Occipital lobe (tissue), 2 donors: ENCODE measurements around the gene SND1. TPM values are rescaled to one million over a fixed set of nuclear protein-coding genes. Genes with fewer than 3 reads are reported as not detected.

ENCODE experiments used
- DNase-seq: peaks from one replicate; lab custom pipeline; 2025; lab: John Stamatoyannopoulos, UW
- total RNA-seq: library from RNA; depleted of rRNA; stranded (reverse); fragments of >200 nt; gene quantifications from one replicate; pipeline ENCODE4 v1.2.3, GENCODE V29; 2014

The SND1 gene
- total RNA-seq, 1 donor from 2014 or later, result 65.8 TPM

DNA sequence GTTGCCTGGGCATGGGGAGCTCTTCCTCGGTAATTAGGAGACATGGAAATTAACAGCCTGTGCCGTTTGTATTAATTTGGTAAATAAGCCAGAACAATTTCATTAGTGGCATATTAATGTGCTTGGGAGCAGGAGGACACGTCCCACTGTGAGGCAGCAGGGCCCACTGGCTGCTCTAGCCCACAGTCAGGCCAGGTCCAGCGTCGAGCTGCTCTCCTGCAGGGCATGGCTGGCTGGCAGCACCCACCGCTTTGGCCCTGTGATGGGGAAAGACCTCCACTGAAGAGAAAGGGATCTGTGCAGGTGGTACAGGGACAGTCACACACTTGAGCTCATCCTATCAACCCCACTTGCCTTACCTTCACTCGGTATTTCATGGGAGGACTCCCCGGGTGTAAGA is 416.8 kb downstream of the SND1 start:
- DNase-seq, result no peak

DNA sequence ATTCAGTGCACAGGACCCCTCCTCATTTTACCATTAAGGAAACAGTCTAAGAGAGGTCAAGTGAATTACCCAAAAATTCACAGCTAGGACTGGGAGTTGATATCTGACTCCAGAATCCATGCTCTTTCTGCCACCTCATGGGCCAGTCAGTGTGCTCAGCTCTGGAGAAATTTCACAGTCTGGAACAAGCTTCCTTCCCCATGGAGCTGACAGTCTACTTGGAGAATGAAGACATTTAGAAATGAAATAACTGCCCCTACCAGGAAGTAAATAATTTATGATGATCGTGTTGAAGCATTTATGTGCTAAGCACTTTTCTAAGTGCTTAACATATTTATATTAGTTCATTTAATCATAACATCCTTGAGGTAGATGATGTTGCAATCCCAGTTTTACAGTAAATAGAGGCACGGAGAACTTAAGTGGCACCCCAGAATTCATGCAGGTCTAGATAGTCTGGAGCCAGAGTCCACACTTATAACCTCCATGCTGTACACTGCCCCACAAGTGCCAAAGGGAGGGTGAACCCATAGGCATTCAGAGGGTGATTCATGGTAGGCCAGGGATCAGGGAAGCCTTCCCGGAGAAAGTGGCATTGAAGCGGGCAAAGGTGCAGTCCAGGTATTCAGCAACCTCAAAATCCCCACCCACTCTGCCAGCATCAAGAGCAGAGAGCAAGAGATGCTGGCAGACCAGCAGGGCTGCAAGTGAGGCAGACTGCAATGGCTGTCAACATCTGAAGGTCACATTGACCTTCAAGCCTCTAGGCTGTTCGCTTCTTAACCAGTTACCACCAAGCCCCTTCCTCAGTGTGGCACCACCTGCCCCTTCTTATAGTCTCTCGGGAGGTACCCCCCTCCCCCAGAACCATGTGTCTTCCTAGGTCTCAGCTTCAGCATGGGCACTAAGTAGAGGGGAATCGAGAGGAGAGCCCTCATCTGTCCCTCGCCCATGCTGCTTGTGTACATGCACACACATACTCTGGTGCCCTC is 417.7 kb downstream of the SND1 start:
- DNase-seq, result no peak

DNA sequence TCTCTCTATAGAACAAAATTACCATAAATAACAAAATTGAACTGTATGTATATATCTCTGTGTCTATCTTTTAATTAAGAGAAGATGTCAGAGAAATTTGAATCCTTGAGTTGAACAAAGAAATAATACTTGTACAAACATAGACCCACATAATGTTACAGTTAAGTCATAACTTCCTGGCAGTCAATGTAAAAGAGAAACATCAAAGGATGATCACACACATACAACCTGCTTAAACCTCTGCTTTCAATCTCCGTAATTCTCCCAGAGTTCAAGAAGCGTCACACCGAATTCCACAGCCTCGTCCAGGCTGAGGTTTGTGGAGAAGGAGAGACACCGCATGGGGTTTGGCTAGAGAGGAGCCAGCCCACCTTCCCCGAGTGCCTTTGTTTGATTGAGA is 419.4 kb downstream of the SND1 start:
- no peak for DNase-seq

DNA sequence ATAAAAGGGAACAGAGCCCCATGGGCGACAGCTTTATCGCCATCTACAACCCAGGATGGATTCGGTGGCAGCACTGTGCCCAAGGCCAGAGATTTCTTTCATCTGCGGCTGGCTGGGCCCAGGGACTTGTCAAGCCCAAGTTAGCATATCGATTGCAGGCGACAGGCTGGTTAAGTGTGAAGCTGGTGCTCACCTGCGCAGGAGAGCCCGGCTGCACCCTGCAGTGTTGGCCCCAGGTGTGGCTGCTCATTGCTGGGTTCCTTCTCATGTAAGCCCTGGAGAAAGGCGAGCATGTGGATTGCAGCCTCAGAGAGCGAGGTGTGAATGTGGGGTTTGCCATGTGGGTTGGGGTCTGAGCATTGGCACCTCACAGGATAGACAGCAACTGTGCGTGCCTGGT is 419.8 kb downstream of the SND1 start:
- no peak for DNase-seq

DNA sequence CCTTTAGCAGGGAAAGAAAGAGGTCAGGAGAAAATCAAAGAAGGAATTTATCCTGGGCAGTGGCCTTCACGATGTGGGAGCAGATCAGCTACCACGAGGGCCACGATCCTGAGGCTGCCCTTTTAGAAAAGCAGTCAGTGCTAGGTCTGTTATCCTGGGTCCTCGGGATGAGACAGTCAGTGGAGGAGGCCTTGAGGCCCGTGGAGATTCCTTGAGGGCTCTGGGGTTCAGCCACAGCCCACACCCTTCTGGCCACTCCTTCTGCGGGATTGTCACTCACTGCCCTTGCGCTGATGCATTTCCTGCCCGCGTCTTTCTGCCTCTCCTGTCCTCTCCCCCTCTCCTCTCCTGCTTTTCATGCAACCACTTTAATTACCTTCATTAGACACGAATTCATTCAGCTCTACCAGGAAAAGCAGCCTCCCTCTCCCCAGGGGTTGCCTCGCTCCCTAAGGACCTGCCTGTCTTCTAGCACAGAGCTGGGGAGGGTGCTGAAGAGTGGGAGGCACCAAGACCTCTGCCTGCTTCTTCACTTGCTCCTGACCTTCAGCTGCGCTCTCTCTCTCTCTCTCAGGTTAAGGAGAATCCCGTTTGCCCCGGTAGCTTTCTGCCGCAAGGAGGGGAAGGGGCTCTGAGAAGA is 421.8 kb downstream of the SND1 start:
- DNase-seq, result no peak

DNA sequence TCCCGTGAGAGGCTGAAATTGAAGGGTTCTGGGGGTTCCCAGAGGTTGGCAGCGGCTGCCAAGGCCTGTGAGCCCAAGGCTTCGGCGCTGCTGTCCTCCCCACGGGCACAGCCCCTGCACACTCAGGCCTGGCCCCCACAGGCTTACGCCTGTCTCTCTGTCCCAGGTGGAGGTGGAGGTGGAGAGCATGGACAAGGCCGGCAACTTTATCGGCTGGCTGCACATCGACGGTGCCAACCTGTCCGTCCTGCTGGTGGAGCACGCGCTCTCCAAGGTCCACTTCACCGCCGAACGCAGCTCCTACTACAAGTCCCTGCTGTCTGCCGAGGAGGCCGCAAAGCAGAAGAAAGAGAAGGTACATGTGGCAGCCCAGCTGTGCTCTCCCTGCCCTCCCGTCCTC is 422.3 kb downstream of the SND1 start:
- no peak for DNase-seq

DNA sequence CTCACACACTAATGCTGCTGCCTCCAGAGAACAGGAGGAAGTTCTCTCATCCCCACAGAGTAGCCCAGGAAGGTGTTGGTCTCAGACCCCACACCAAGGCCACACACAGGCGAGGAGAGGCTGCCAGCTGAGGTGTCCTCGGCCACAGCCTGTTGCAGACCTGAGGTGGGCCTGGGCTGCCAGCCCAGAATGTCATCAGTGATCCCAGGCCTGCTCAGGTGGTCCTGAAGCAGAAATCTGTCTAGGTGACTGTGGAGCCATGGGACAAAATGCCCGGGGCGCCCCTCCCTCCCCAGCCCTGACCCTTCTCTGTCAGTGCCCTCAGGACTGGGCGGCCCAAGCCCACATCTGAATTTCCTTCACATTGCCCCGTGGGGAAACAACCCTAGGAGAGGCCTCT is 422.7 kb downstream of the SND1 start:
- DNase-seq, result no peak

DNA sequence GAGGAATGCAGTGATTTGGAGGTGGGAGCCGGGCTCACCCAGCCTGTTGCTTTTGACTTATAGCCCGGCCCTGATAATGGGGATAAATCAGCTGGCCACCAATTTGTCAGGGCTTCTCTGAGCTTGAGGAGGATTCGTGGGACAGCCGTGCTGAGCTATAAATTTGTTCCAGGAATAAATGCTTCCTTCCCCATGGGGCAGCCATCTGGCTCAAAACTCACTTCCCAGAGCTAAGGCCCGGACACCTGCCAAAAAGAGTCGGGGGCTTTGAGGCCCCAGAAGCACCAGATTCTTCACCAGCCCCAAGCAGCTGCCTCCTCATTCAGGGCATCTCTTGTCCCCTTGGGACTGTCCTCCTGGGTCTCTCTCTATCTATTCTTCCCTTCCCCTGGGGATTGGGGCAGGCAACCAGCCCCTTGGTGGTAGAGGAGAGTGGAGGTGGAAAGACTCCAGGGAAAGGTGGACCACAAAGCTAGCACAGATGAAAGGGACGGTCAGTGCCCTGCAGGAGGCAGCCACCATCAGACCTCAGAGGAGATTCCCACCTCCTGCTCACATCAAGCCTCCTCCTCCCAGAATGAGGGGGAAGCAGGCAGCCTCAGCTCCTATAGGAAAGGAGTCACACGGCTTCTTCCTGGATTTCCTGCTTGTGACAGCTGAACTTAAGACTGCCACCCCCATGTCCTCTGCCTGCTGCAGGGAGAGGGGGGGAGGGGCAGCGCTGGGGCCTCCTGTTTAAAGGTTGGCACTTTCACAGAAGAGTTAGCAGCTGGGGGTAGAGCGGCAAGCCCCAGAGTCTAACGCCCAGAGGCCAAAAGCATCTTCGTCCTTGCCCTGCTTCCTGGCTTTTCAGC is 423.5 kb downstream of the SND1 start:
- no peak for DNase-seq

DNA sequence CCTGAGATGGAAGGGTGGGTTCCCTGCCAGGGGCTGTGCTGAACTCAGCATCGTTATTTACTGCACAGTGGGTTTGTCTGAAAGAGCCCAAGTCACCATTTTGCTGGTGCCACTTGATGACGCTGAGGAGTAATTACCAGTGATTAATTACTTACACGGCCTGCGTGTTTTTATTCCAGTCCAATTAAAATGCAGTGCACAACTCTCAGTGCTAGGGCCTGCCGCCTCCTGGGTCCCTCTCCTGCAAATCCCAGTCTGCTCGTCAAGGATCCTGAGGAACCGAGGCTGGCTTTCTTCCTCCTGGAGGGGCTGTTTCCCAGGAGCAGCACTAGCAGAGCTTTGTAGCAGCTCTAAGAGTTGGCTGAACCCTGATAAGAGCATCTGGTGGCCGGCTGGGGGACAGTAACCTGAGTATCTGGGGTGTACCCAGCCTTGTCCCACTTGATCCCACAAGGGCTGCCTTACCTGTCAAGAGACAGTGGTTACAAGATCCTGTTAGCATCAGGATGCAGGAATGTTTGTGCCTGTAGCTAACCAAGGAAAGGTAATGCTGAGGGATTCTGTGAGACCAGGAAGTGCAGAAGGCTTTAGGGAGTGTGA is 424.3 kb downstream of the SND1 start:
- DNase-seq, result no peak

DNA sequence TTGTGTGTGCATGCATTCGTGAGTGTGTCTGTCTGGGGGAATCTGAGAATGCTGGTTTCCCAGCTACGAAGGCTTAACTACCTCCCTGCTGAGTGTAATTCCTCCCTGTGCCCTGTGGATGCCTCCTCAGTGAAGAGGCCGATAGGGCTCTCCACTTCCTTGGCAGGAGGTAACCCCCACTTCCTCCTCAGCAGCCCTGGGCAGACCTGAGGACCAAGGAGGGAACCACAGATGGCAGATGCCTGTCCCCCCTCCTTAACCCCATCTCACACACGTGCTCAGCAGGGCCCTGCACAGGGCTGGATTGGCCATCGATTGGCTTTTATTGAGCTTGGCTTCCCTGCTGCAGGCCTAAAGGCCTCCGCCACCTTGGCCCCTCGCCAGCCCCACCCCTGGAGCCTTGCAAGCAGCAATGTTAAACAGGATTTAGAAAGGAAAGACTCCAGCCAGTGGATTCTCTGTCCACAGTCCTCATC is 424.8 kb downstream of the SND1 start:
- DNase-seq, result no peak

DNA sequence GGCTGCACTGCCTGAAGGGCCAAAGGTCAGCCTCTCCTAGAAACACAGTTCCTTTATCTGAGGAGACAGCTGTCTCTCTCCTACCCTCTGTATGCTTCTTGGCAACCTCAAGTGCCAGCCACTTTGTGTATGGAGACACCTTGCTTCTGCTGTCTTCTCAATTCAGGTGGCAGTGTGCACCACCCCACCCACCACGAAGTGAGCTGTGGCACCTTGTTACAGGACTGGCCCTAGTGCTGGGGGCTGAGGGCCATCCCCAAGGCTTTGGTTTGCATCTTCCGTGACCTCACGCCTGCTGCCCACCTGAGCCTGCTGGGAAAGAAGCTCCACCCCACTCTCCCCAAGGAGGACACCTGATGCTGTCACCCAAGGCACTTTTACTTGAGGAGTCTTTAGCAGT is 426.3 kb downstream of the SND1 start:
- DNase-seq, result no peak

DNA sequence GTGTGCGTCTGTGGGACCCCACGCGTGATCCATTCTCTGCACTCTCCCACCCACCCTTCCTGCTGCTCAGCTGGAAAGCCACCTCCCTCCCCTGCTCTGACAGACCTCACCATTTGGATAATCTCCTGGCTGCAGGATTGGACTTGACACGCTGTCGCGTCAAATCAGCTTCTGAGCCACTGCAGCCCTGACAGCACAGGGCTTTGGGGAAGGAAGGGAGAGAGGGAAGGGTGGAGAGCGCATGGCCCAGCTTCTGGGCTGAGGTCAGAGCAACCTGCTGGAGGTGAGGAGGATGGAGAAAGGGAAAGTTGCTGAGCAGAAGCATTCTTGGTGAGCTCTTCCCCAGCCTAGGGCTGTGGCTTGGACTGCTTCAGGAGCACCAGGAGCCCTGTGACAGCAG is 428.2 kb downstream of the SND1 start:
- DNase-seq, result no peak

DNA sequence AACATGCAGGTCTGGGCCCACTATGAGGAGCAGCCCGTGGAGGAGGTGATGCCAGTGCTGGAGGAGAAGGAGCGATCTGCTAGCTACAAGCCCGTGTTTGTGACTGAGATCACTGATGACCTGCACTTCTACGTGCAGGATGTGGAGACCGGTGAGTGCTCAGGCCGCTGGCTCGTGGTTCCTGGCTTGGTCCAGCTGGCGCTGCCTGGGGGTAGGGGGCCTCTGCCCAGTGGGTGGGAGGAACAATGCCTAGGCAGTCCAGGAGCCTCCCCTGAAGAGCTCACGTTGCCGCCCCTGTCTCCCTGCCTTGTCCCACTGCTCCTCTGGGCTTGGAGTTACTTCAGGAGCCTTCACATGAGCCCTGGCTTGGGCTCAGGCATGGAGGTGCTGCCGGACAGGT is 429.4 kb downstream of the SND1 start:
- DNase-seq, result no peak

DNA sequence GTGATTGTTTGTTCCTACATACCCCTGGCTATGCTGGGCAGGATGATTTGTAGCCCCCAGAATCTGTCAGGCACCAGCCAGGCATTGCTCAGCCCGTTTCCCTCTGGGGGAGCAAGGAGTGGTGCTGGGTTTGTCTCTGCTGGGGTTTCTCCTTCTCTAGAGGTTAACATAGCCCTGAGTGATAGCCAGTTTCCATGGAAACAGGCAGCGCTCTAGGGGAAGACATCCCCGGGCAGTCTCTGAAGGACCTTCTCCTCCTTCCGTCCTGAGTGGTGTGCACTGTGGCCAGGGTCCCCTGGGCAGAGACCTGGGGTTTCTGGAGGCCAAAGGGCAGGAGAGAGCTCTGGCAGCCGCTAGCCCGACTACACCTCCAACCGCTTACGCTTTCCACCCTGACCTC is 429.8 kb downstream of the SND1 start:
- DNase-seq, result no peak

DNA sequence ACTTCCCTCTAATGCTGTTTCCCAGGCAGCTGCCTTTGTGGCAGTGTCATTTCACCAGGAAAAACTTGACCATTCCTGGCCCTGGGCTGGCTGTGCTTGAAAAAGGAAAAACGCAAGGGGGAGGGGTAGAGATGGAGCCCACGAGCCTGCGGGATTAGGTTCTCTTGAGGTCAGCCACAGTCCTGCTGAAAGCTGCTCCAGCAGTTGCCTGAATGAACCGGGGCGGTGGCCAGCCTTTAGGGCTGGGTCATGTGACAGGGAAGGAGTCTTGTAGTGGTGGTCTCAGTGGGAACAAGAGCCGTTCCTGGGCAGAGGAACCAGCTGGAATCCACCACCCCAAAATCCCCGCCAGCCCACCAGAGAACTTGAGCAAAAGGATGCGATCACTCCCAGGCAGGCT is 430.4 kb downstream of the SND1 start:
- DNase-seq, result no peak

DNA sequence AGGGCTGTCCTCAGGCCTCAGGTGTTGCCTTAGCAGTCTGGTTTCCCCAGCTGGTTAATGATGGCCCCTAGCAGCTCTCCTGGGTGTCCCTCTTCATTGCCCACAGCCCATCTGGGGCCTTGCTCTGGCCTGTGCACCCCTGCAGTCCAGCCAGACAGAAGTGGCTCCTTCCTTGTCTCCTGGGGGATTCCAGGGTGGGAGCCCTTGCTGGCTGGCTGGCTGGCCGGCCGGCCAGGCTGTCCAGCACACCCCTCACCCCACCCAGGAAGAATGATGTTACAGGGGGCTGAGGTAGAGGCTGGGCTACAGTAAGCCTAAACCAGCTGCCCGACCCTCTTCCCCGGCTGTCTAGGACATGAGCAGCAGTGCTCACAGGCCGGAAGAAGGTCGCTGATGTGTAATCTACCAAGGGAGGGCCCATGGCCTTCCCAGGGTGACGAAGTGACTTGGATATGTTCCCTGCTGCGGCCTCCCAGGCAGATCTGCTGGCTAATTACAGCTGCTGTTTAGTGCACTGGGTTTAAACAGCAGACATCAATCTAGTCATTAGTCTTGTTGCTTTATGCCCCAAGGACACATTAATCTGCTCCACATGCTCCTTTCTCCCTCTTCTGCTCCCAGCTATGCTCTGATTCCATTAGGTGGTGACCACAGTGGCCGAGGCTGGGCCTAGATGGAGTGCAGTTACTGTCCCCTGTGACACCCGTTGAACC is 433.1 kb downstream of the SND1 start:
- no peak for DNase-seq

DNA sequence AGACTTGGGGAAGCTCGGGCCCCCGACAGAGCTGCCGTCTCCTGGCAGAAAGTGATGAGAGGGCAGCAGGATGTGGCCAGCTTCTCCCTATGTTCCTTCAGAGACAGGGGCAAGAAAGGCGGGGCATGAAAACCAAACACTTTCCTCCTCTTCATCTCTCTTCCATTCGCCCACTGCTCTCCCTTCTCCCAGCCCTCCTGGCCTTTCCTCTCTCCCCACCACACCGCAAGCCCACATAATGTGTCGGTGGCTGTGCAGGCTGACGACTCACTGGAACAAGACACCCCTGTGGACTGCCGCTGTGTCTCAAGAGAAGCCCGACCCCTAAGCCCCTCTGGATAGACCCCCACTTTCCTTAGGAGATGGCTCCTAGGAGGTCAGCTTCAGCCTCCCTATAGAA is 438.5 kb downstream of the SND1 start:
- no peak for DNase-seq

DNA sequence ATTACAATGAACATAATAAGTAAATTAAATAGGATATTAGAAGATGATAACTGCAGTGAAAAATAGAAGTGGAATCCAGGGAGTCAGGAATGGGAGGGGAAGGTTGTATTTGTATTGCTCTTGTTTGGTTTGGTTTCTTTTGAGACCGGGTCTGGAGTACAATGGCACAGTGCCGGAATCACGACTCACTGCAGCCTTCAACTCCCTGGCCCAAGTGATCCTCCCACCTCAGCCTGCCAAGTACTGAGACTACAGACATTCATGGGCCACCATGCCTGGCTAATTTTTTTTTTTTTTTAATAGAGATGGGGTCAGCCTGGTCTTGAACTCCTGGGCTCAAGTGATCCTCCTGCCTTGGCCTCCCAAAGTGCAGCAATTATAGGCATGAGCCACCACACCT is 439.1 kb downstream of the SND1 start:
- DNase-seq, result no peak

DNA sequence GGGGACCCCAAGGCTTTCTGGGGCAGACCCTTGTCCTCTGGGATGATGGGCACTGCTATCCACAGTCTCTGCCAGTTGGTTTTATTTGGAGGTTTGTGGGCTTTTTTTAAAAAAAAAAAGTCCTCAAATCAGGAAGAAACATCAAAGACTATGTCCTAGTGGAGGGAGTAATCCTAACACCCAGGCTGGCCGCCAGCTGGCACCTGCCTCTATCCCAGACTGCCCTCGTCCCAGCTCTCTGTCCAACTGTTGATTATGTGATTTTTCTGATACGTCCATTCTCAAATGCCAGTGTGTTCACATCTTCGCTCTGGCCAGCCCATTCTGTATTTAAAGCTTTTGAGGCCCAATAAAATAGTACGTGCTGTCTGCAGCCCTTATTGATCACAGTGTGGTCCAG is 440.2 kb downstream of the SND1 start:
- DNase-seq, result no peak

DNA sequence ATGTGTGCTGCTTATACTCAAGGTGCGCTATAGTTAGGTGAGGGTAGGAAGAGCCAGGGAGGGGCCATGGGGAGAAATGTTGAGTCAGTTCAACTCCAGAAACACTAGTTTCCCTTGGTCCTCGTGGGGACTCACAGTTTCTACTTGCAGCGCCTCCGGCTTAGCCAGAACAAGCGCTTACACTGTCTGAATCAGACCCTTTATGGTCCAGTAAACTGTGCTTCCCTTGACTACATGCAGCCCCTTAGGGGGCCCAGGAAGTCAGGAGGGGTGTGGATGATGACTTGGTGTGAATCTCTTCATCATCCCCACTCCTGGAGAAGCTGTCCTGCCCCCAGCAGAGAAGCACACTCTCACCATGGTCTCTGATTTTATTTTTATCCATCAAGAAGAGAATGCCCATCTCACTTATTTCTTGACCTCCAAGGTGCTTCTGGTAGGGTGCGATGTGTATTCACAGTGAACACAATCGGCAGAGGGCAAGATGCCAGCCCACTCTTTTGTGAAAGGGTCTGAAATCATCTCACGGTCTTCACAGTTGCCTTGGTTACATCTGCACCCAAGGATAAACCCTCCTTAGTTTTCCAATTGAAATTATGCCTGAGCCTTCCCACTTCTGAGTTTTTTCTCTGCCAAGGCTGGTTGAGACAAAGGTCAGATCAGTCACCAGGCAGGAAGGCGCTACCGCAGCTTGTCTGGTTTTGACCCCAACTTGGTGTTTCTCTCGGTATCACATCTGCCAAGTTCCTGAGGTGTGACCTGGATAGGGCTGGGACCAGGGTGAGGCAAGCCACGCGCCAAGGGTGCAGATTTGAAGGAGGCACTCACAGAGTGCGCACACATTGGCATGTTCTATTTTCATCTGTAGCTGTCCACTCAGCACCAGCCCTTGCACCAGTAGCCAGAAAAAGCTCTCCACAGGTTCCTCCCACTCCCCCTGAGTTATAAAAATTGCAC is 441.9 kb downstream of the SND1 start:
- no peak for DNase-seq
